WTC11 (cell line): Measurements from ENCODE around the gene MED26.

Source experiments
- SP1 ChIP-seq: sonication (generic); formaldehyde crosslinking; conservative IDR thresholded peaks from 2 replicates; pipeline ENCODE4 v1.8.1; 2022; ENCODE audit warnings: missing genetic modification reagents
- USF2 ChIP-seq: sonication (generic); formaldehyde crosslinking; IDR thresholded peaks from 2 replicates; pipeline ENCODE4 v1.8.1; 2023; ENCODE audit warnings: mild to moderate bottlenecking, missing genetic modification reagents, moderate library complexity
- ZNF671 ChIP-seq: fragments of 250-450 bp; sonication (Bioruptor Pico); IDR thresholded peaks from 2 replicates; pipeline ENCODE4 v1.8.0; 2021; ENCODE audit warnings: mild to moderate bottlenecking

GRCh38 chr19:16590876-16591802, 36.9 kb downstream of the MED26 start:
- TF ChIP-seq USF2: no peak
- TF ChIP-seq ZNF671 (CRISPR knock-in tag): no peak
- no peak for TF ChIP-seq SP1 (CRISPR knock-in tag)
